Adrenal gland (tissue), 12 donors: ENCODE measurements around the gene AP1B1. TPM values are rescaled to one million over a fixed set of nuclear protein-coding genes. Genes with fewer than 3 reads are reported as not detected.

Experiments used
- DNase-seq, 7 donors: peaks; one replicate each; pipeline ENCODE4 v3.0.0-alpha.2; 2019 to 2020
- H3K27ac ChIP-seq, 5 donors: fragments of 200-600 bp; sonication (generic) in 4 of 5; 1 replicate in 3 of 5; 2 replicates in 2 of 5; pipeline versions ENCODE4 v1.5.1 to v1.8.0; 2016 to 2020; ENCODE audit warnings: mild to moderate bottlenecking in 1 of 5
- H3K27me3 ChIP-seq: fragments of 200-600 bp; 2 replicates; pipeline ENCODE4 v1.8.0; 2021
- H3K36me3 ChIP-seq, 2 donors: fragments of 200-600 bp; replicated peaks in 1 of 2; 1 replicate in 1 of 2; 2 replicates in 1 of 2; pipeline versions ENCODE4 v1.5.1 to v1.8.0; 2018 to 2022
- H3K4me1 ChIP-seq, 2 donors: fragments of 200-600 bp; replicated peaks in 1 of 2; 1 replicate in 1 of 2; 2 replicates in 1 of 2; pipeline versions ENCODE4 v1.5.1 to v1.8.0; 2018 to 2021
- H3K4me3 ChIP-seq, 4 donors: fragments of 200-600 bp; sonication (generic) in 3 of 4; one replicate each; pipeline ENCODE4 v1.5.1; 2016 to 2018
- H3K9me3 ChIP-seq, 3 donors: fragments of 200-600 bp; sonication (generic) in 1 of 3; replicated peaks in 1 of 3; 1 replicate in 2 of 3; 2 replicates in 1 of 3; pipeline versions ENCODE4 v1.5.1 to v1.8.0; 2016 to 2021
- POLR2A ChIP-seq, 2 donors: fragments of 450-650 bp; IDR thresholded peaks; one replicate each; pipeline ENCODE4 v1.6.1; 2017; ENCODE audit warnings: antibody characterized with exemption in 2 of 2, mild to moderate bottlenecking in 2 of 2, moderate library complexity in 1 of 2
- WGBS, 4 donors: extraction: QIAGEN DNeasy Blood & Tissue Kit in 2 of 4; methylation state at CpG; one replicate each; pipeline versions ENCODE4 v1.1.5 to v1.1.7; 2013 to 2017; 5-methylcytosine and 5-hydroxymethylcytosine counted together
- intact Hi-C, 2 donors: fragments of 100-400 bp; cut with DNase I; formaldehyde crosslinking; loops; one replicate each; pipeline versions ENCODE4 v1.14.1 to v1.15.0; 2022 to 2023
- polyA plus RNA-seq, 3 donors: library from polyadenylated mRNA; stranded (reverse); fragments of 200-250 nt in 2 of 3; fragments of 350-450 nt in 1 of 3; fragmentation: Illumina TruSeq in 1 of 3; extraction: RNeasy Lipid Tissue Mini Kit (QIAGEN cat#74804) in 1 of 3; gene quantifications; one replicate each; pipeline ENCODE4 v1.2.3, GENCODE V29; 2013 to 2014
- total RNA-seq, 9 donors: library from RNA; depleted of rRNA in 4 of 9; stranded (reverse); fragments of >200 nt in 4 of 9; fragments of 120-200 nt in 1 of 9; fragmentation: NEBNext Ultra II Directional in 1 of 9; extraction: Animal tissue kit (Norgen Biotek cat#: 25700) in 1 of 9; gene quantifications; one replicate each; pipeline versions ENCODE4 v1.1.0 to v1.2.4, GENCODE V29; 2013 to 2023
- TF ChIP-seq, protein P1 (sequence below), 6 experiments: fragments of 450-650 bp in 4 of 6; fragments of 200-600 bp in 2 of 6; sonication (generic) in 1 of 6; IDR thresholded peaks; 1 replicate in 5 of 6; 2 replicates in 1 of 6; pipeline versions ENCODE4 v1.5.1 to v1.8.0; 2016 to 2021; ENCODE audit warnings: antibody characterized with exemption in 6 of 6, mild to moderate bottlenecking in 2 of 6, moderate library complexity in 1 of 6
- donor health status: healthy with polysubstance abuse.
- donor health status: Bipolar disorder and iron deficiency.
- donor health status: DM: yes; HTN: yes; CAD: no.
- donor health status: DM: no; HTN: no; CAD: no.
- donor health status: DM: no; HTN: no; CAD: no.
- donor health status: DM: yes; HTN: yes; CAD: no.

The AP1B1 gene
- total and polyA plus RNA-seq, 12 donors, result 47.6 to 190 (median 109) TPM

DNA sequence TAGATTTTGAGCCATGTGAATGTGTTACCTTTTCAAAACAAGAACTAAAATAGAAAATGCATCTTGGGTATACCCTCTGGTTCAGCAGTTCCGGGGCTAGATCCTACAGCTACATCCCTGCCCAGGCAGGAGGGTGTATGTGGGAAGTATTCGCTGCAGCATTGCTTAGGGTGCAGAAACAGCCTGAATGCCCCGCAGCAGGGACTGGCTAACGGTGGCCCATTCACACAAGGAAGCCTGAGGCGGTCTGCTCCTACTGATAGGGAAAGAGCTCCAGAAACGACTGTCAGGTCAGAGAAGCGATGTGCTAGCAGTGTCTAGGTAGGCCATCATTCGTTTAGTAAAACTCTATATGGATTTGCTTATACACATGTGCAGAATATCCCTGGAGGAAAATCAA, 63.0 kb downstream of the AP1B1 start:
- intact Hi-C loops, result no loop called here
- 80 to 89% (median 87%) methylated on average over 8 of the region's 8 CpGs for WGBS, 4 donors

DNA sequence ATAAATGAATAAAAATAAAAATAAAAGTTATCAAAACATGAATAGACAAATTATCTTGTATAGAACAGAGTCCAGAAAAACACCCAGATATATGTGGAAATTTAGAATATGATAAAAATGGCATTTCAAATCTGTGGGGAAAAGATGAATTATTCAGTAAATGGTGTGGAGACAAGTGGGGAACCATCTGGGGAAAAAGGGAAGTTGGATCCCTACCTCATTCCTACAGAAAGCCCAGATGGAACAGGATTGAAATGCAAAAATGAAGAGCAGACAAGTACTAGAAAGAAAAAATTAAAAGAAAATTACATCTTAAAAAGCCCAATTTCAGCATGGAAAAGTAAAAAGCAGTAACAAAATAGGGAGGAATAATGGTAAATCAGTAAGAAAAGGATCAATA, 64.7 kb downstream of the AP1B1 start:
- DNase-seq, result no peak
- Histone ChIP-seq H3K36me3 (peaks cover 0 to 22% of the 10 kb centered on the region in 2 donors), H3K4me3 (no peak overlapping the region), H3K27me3 (no peaks in the 10 kb centered on the region), H3K4me1 (no peaks in the 10 kb centered on the region), H3K27ac (no peak overlapping the region), H3K9me3 (no peaks in the 10 kb centered on the region)
- intact Hi-C loops, result no loop called here
- no peak for TF ChIP-seq POLR2A (IDR thresholded peaks at IDR 0.05)
- TF ChIP-seq, protein P1, sequence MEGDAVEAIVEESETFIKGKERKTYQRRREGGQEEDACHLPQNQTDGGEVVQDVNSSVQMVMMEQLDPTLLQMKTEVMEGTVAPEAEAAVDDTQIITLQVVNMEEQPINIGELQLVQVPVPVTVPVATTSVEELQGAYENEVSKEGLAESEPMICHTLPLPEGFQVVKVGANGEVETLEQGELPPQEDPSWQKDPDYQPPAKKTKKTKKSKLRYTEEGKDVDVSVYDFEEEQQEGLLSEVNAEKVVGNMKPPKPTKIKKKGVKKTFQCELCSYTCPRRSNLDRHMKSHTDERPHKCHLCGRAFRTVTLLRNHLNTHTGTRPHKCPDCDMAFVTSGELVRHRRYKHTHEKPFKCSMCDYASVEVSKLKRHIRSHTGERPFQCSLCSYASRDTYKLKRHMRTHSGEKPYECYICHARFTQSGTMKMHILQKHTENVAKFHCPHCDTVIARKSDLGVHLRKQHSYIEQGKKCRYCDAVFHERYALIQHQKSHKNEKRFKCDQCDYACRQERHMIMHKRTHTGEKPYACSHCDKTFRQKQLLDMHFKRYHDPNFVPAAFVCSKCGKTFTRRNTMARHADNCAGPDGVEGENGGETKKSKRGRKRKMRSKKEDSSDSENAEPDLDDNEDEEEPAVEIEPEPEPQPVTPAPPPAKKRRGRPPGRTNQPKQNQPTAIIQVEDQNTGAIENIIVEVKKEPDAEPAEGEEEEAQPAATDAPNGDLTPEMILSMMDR (IDR thresholded peaks at IDR 0.05), result no peak

More for the DNA sequence above, 63.0 kb downstream of the AP1B1 start:
- no peak overlapping the region for H3K27ac ChIP-seq
- no peaks in the 10 kb centered on the region for H3K27me3 ChIP-seq
- H3K4me1 ChIP-seq, result peaks cover 3 to 6% of the 10 kb centered on the region in 2 donors
- no peak for DNase-seq
- TF ChIP-seq, protein P1 (IDR thresholded peaks at IDR 0.05), result no peak
- TF ChIP-seq POLR2A (IDR thresholded peaks at IDR 0.05), result no peak
- no peaks in the 10 kb centered on the region for H3K9me3 ChIP-seq
- peaks cover 0 to 30% of the 10 kb centered on the region in 2 donors for H3K36me3 ChIP-seq
- no peak overlapping the region for H3K4me3 ChIP-seq

DNA sequence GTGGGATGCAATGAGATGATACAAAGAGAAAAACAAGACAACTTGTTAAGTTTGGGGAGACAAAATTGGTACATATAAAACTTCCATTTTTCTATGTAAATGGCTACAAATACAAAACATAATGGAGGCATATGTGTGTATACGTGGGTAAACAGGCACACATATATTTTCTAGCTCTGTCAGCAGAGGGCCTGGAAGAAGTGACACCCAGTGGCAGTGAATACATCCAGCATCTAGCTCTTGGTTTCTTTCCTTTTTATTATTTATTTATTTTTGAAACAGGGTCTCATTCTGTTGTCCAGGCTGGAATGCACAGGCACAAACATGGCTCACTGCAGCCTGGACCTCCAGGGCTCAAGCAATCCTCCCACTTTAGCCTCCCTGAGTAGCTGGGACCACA, 67.8 kb downstream of the AP1B1 start:
- Histone ChIP-seq H3K27ac (no peak overlapping the region), H3K27me3 (peaks cover 3% of the 10 kb centered on the region), H3K4me1 (peaks cover 4% of the 10 kb centered on the region in 2 donors), H3K9me3 (no peaks in the 10 kb centered on the region), H3K36me3 (no peaks in the 10 kb centered on the region), H3K4me3 (no peak overlapping the region)
- 62 to 78% (median 67%) methylated on average over 1 of the region's 1 CpG for WGBS, 4 donors
- intact Hi-C loops, result no loop called here
- TF ChIP-seq, protein P1 (IDR thresholded peaks at IDR 0.05), result no peak
- no peak for TF ChIP-seq POLR2A (IDR thresholded peaks at IDR 0.05)
- no peak for DNase-seq

DNA sequence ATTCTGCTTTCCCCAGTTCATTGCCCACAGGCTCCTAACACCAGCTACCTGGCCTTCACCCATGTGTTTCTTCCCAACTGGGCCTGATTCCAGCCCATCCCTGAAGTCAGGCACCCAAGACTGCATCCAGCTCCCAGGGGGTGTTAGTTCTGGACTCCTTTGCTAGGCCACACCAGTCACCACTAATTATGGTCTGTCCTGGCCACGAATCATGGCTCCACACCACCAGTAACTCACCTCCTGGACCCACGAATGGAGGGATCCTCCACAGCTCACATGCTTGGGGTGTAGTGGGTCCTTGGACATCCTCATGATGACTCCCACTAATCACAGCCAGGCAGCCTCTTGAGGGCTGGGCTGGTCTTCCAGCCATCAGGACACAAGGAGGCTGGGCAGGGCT, 69.3 kb downstream of the AP1B1 start:
- WGBS, 4 donors, result 82 to 94% (median 88%) methylated on average over 2 of the region's 2 CpGs
- Histone ChIP-seq H3K27ac (no peak overlapping the region), H3K36me3 (no peaks in the 10 kb centered on the region)

More for the DNA sequence above, 69.3 kb downstream of the AP1B1 start:
- intact Hi-C loops, result loop anchor here in 1 of 2 donors (5.0 kb wide), 1 partner anchor 33 kb away; no protein-coding TSS in a partner anchor
- Histone ChIP-seq H3K9me3 (no peaks in the 10 kb centered on the region), H3K27me3 (peaks cover 16% of the 10 kb centered on the region), H3K4me3 (no peak overlapping the region), H3K4me1 (peaks cover 13 to 19% of the 10 kb centered on the region in 2 donors)
- DNase-seq, result no peak
- TF ChIP-seq, protein P1 (IDR thresholded peaks at IDR 0.05), result no peak
- no peak for TF ChIP-seq POLR2A (IDR thresholded peaks at IDR 0.05)
